HG03039 (cell line): ENCODE measurements around the gene TRMT11.
A peak's percentile ranks its signal among the peaks of the same experiment; 100 is the strongest.
"Not testable (repeated sequence)": the region's sequence is repeated elsewhere in the genome, so short reads cannot be mapped to it uniquely, and the experiment has no call there.

Source experiments
- ATAC-seq: cut with Tn5 transposase; IDR thresholded peaks from one replicate; pipeline ENCODE4 v1.9.1; 2021; ENCODE audit warnings: mild to moderate bottlenecking, moderate library complexity; ENCODE audit not compliant: unreplicated experiment

Gene TRMT11

GRCh38 chr6:125986301-125987025 lies at the start of gene TRMT11:
Gene TRMT11, plus strand, starts transcription at chr6:125986540. Its CDS starts 11 bp downstream, at chr6:125986551.
- peak; percentile 98 for ATAC-seq

DNA sequence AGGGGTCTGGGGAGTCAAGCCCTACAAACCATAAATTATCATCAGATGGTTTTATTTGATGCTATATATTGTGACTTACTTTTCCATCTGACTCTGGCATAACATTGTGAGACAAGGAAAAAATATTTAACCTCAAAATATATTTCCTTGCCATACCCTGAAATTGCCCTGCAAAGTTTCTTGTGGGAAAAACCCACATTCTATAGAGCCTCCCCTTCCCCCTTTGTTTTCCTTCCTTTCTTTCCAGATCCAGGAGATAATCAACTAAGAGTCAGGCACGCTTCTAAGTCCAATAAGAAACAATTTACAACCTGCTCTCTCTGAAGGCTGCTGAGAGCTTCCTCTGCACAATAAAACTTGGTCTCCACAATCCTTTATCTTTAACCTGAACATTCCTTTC lies 47.3 kb upstream of the TRMT11 start:
- no peak for ATAC-seq

- no peak for ATAC-seq
These were observed 46.5 kb upstream of the TRMT11 start for GRCh38 chr6:125939791-125940190.

DNA sequence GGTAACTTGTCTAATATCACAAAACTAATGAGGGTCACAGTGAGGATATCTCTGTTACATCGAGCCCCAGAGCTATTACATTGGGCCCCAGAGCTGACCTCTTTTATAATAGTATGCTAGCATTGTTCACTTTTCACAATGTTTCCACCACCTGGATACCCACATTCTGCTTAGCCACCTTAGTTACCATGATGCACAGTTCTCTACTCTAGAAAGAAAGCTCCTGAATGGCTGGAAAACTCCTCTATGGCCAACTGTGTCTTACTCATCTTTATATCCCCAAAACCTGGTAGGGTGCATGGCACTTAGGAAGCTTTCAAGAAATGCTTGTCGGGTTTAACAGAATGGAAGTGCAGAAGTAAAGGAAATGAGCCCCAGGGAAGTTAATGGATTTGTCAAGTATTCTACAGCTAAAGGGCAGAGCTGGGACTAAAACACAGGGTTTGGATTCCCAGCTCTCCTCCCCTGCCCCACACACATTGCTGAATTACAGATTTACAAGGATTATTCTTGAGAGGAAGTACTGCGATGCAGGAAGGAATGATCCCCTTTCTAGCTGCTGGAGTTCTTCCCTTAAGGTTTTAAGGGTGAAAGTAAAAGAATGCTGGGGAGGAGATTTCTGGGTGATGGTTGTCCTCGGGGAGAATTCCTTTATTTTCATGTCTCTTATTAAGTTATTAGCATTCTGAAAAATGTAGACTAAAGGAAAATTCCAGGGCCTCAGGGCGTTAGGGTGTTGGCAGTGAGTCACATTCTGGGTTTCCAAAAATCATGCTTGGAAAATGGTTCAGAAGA lies 45.9 kb upstream of the TRMT11 start:
- ATAC-seq = no peak

DNA sequence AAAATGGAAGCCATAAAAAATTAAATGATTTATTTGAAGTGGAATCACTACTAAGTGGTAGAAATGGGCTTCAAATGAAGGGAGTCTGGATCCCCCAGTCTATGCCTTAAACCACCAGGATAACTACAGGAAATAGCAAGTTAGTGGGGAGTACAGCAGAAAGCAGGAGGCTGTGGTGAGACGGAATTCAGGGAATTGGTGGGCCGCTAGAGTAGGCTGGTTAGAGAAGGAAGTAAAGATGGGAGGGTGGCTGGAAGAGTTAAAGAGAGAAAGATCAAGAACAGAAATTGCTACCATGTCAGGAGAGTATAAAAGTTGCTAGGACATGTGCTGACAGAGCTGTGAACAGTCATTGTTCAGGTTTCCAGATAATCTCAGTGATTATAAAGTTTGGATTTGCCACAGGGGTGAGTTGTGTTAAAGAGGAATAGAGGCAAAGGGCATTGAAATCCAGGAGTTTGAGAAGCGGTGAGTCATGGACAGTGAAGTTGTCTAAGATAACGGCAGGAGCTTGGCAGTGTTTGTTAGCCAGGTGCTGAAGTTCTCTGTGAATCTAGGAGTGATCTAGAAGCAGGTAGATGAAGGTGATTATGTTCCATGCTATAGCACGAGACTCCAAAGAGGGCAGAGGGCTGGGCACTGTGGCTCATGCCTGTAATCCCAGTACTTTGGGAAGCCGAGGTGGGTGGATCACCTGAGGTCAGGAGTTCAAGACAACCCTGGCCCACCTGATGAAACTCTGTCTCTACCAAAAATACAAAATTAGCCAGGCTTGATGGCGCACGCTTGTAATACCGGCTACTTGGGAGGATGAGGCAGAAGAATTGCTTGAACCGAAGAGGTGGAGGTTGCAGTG lies 43.4 kb upstream of the TRMT11 start:
- ATAC-seq = no peak

DNA sequence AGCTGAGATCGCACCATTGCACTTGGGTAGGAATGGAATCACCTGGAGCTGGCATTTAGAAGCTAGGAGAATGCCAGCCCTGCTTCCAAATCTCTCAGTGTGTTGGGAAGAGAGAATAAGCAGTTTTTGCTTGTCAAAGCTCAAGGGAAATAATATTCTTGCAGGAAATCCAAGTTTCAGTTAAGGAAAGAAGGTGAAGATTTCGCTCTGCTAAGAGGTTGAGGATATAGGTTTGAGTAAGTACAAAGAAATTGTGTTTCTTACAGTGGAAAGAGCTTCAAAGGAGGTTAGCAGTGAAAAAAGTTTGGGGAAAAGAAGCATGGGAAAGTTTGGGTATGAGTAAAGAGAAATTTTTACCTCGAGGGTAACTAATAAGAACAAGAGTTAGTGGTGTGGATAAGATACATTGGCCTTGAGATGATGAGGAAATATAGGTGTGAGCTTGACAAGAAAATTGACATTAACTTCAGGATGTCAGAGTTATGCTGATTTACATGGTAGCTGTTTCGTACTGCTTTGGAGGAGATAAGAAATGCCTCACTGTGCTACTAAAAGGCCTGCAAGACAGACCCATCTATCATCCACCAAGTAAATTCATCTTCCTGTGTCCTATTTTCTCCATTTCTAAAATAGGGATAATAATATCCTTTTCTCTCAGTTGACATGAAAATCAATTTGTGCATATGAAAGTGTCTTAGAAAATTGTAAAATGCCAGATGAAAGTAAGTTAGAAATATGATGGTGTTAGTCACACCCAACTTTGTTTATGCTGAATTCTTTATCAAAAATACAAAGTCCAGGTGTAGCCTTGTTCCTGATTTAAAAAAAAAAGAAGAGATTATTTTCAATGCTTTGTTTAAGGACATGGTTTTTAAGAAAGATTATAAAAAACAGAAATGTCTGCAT lies 42.6 kb upstream of the TRMT11 start:
- ATAC-seq = no peak

DNA sequence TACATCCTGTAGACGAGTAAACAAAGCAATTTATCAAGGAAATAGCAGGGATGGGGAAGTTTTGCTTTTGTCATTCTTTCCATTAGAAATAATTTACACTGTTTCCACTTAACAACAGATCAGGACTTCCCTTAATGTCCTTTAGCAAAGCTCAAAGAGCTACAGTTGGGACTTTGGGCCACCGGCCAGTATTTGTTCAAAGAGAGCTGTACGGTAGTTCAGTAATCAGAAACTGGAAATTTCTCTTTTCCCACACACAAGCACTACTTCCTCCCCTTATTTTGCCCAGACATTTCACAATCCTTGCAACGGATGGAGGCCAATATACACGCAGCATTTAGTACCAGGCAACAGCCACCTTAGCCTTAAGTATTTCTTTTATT lies 41.9 kb upstream of the TRMT11 start:
- no peak for ATAC-seq

- no peak for ATAC-seq
These were observed 41.4 kb upstream of the TRMT11 start for GRCh38 chr6:125944896-125945295.

GRCh38 chr6:125945378-125946141 lies 40.8 kb upstream of the TRMT11 start:
- no peak for ATAC-seq

GRCh38 chr6:125947615-125948014 lies 38.7 kb upstream of the TRMT11 start:
- no peak for ATAC-seq

- no peak for ATAC-seq
These were observed 37.9 kb upstream of the TRMT11 start for GRCh38 chr6:125948455-125948854.

DNA sequence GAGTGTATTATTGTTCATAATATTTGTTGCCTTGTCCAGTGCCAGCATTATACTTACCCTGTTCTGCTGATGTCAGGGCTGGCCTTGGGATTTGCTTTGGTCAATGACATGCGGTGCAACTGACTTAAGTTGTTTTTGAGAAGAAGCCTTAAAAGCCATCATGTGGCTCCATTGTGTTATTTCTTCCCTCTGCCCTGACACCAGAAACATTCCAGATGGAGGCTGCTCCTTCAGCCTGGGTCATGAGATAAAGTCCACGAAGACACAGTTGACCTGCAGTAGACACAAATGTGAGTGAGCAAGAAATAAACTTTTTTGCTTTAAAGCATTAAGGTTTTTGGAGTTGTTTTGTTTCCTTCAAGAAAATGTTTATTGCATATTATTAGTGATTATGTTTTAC lies 37.3 kb upstream of the TRMT11 start:
- ATAC-seq = no peak

GRCh38 chr6:125950293-125950692 lies 36.0 kb upstream of the TRMT11 start:
- no peak for ATAC-seq

DNA sequence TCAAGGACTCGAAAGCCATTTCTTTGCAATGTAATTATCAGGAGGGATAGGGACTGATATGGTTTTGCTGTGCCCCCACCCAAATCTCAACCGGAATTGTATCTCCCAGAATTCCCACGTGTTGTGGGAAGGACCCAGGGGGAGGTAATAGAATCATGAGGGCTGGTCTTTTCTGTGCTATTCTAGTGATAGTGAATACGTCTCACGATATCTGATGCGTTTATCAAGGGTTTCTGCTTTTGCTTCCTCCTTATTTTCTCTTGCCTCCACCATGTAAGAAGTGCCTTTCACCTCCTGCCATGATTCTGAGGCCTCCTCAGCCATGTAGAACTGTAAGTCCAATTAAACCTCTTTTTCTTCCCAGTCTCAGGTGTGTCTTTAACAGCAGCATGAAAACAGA lies 35.6 kb upstream of the TRMT11 start:
- ATAC-seq = not testable (repeated sequence)

- no peak for ATAC-seq
These were observed 35.0 kb upstream of the TRMT11 start for GRCh38 chr6:125951323-125951722.

DNA sequence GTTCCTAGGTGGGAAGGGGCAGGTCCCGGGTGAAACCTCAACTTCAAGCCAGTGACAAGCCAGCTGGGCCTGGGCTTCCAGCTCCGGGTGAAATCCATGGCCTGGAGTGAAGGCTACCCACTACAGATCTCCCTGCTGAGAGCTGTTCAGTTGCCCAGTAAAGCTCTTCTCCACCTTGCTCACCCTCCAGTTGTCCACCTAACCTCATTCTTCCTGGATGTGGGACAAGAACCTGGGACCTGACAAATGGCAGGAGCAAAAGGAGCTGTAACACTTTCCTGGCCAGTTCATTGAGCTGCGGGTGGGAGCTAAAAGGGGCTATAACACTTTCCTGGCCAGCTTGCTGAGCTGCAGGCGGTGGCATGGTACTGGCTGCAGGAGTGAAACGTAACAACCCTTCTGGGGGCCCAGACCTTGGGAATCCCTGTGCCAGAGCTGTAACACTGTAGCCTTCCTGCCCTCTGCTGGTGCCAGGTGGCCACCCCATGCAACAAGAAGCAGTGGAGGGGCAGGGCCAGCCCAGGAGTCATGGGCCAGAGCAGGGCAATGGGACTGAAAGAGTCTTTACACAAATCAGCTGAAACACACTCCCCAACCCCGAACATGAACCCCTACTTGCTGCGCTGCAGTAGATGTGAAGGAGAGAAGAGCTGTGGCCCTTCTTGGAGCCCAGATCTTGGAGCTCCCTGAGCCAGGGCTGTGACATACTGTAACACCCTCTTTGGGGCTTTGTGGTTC lies 33.4 kb upstream of the TRMT11 start:
- no peak for ATAC-seq

DNA sequence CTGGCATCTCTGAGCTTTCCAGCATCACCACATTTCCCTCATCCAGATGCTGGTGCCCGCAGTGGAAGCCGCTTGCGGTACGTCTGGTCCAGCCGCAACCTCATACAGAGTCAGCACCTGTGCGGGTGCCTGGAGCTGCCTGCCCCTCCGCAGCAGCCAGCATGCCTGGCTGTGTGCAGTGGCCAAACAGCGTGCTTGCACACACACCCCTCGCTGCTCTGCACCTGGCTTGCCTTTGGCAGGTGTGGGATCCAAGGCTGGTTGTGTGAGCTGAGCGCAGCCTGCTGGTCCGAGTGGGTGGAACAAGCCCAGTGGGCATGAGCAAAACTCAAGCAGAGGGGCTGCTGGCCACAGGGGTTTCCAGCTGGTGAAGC lies 32.9 kb upstream of the TRMT11 start:
- no peak for ATAC-seq

- ATAC-seq = no peak
These were observed 31.5 kb upstream of the TRMT11 start for GRCh38 chr6:125954735-125955339.

- ATAC-seq = no peak
These were observed 30.4 kb upstream of the TRMT11 start for GRCh38 chr6:125955973-125956372.
